GM23338 (cell line): ENCODE data around the gene UBASH3A. TPM values are rescaled to one million over a fixed set of nuclear protein-coding genes. Genes with fewer than 3 reads are reported as not detected.

Experiments
- ATAC-seq: fragments of 200-7000 bp; cut with Tn5 transposase; 3 replicates; pipeline ENCODE4 v1.9.1; 2020
- DNase-seq: peaks from one replicate; pipeline ENCODE4 v3.0.0-alpha.2; 2015; ENCODE audit warnings: low spot score
- H2AFZ ChIP-seq: fragments of 200-600 bp; sonication (generic); 2 replicates; pipeline ENCODE4 v1.8.0; 2016; ENCODE audit warnings: antibody characterized with exemption, mild to moderate bottlenecking, moderate library complexity
- H3F3A ChIP-seq: fragments of 200-600 bp; sonication (generic); replicated peaks from 2 replicates; pipeline ENCODE4 v1.8.0; 2017; ENCODE audit warnings: antibody characterized with exemption, mixed run types, low read depth
- H3K27ac ChIP-seq: fragments of 200-600 bp; sonication (generic); 2 replicates; pipeline ENCODE4 v1.6.1; 2016; ENCODE audit warnings: low read depth
- H3K27me3 ChIP-seq: fragments of 200-600 bp; sonication (generic); 2 replicates; pipeline ENCODE4 v1.8.0; 2016; ENCODE audit warnings: mild to moderate bottlenecking, mixed run types, moderate library complexity; ENCODE audit not compliant: insufficient read depth
- H3K36me3 ChIP-seq: fragments of 200-600 bp; sonication (generic); 2 replicates; pipeline ENCODE4 v1.8.0; 2016; ENCODE audit warnings: mild to moderate bottlenecking; ENCODE audit not compliant: insufficient read depth
- H3K4me1 ChIP-seq: fragments of 200-600 bp; sonication (generic); 2 replicates; pipeline ENCODE4 v1.8.0; 2016; ENCODE audit warnings: mild to moderate bottlenecking, moderate library complexity; ENCODE audit not compliant: insufficient read depth
- H3K4me2 ChIP-seq: fragments of 200-600 bp; sonication (generic); 2 replicates; pipeline ENCODE4 v1.7.1; 2017; ENCODE audit warnings: mixed run types
- H3K4me3 ChIP-seq: fragments of 200-600 bp; sonication (generic); 2 replicates; pipeline ENCODE4 v1.6.1; 2016; ENCODE audit warnings: mixed run types
- H3K79me2 ChIP-seq: fragments of 200-600 bp; sonication (generic); replicated peaks from 2 replicates; pipeline ENCODE4 v1.8.0; 2017; ENCODE audit warnings: mild to moderate bottlenecking; ENCODE audit not compliant: insufficient read depth
- H3K9me2 ChIP-seq: fragments of 200-600 bp; sonication (generic); 2 replicates; pipeline ENCODE4 v1.8.0; 2017; ENCODE audit not compliant: insufficient read depth
- H4K20me1 ChIP-seq: fragments of 200-600 bp; sonication (generic); replicated peaks from 2 replicates; pipeline ENCODE4 v1.8.0; 2017; ENCODE audit warnings: mild to moderate bottlenecking; ENCODE audit not compliant: insufficient read depth
- H3K27ac Mint-ChIP-seq: 2 replicates; pipeline ENCODE4 v1.8.0; 2020; ENCODE audit warnings: inconsistent platforms, mild to moderate bottlenecking, moderate library complexity, mixed read lengths
- H3K27me3 Mint-ChIP-seq: 3 replicates; pipeline ENCODE4 v1.8.0; 2022; ENCODE audit warnings: low read depth, mild to moderate bottlenecking, moderate library complexity, mixed read lengths, inconsistent platforms; ENCODE audit not compliant: insufficient read depth, poor library complexity
- H3K36me3 Mint-ChIP-seq: 3 replicates; pipeline ENCODE4 v1.8.0; 2021; ENCODE audit warnings: low read depth, mild to moderate bottlenecking, inconsistent platforms, moderate library complexity, mixed read lengths
- H3K4me1 Mint-ChIP-seq: 3 replicates; pipeline ENCODE4 v1.8.0; 2020; ENCODE audit warnings: mild to moderate bottlenecking, inconsistent platforms, mixed read lengths
- H3K4me3 Mint-ChIP-seq: 3 replicates; pipeline ENCODE4 v1.8.0; 2021; ENCODE audit warnings: moderate library complexity, mild to moderate bottlenecking, inconsistent platforms, mixed read lengths
- H3K9me3 Mint-ChIP-seq: 3 replicates; pipeline ENCODE4 v1.8.0; 2020; ENCODE audit warnings: moderate library complexity, mild to moderate bottlenecking, inconsistent platforms, mixed read lengths
- CREB1 ChIP-seq: fragments of 250-450 bp; sonication (Bioruptor Pico); IDR thresholded peaks from 2 replicates; pipeline ENCODE4 v1.5.0; 2020; ENCODE audit warnings: low read depth, mild to moderate bottlenecking, moderate library complexity
- EZH2 ChIP-seq: fragments of 200-600 bp; sonication (generic); IDR thresholded peaks from one replicate; pipeline ENCODE4 v1.8.0; 2017; ENCODE audit warnings: antibody characterized with exemption, mild to moderate bottlenecking, low read depth; ENCODE audit not compliant: unreplicated experiment
- EZH2phosphoT487 ChIP-seq: fragments of 200-600 bp; sonication (generic); IDR thresholded peaks from one replicate; pipeline ENCODE4 v1.8.1; 2018; ENCODE audit warnings: antibody characterized with exemption; ENCODE audit not compliant: unreplicated experiment
- JUNB ChIP-seq: IDR thresholded peaks from one replicate; pipeline ENCODE4 v1.6.1; 2016; ENCODE audit warnings: antibody characterized with exemption; ENCODE audit not compliant: unreplicated experiment
- NANOG ChIP-seq: IDR thresholded peaks from 2 replicates; pipeline ENCODE4 v1.6.1; 2016; ENCODE audit warnings: antibody characterized with exemption, borderline replicate concordance
- POLR2AphosphoS5 ChIP-seq: IDR thresholded peaks from 2 replicates; pipeline ENCODE4 v1.6.1; 2016; ENCODE audit warnings: antibody characterized with exemption, low read depth
- STAT1 ChIP-seq: IDR thresholded peaks from one replicate; pipeline ENCODE4 v1.6.1; 2016; ENCODE audit warnings: antibody characterized with exemption; ENCODE audit not compliant: unreplicated experiment
- ZNF114 ChIP-seq: fragments of 250-450 bp; sonication (Bioruptor Pico); IDR thresholded peaks from 2 replicates; pipeline ENCODE4 v1.5.0; 2020; ENCODE audit warnings: mild to moderate bottlenecking, moderate library complexity
- ZNF331 ChIP-seq: fragments of 250-450 bp; sonication (Bioruptor Pico); IDR thresholded peaks from 2 replicates; pipeline ENCODE4 v1.5.0; 2020; ENCODE audit warnings: low read depth, mild to moderate bottlenecking, moderate library complexity
- polyA plus RNA-seq: library from polyadenylated mRNA; unstranded; fragments of >200 nt; fragmentation: Nextera tagmentation; extraction: Ambion mirVana; gene quantifications from 2 replicates; pipeline ENCODE4 v1.2.1, GENCODE V29; 2016
- total RNA-seq: library from RNA; depleted of rRNA; stranded (reverse); fragments of >200 nt; shearing (Covaris generic); gene quantifications from 2 replicates; pipeline ENCODE4 v1.2.3, GENCODE V29; 2014
- TF ChIP-seq, protein P1 (sequence below): IDR thresholded peaks from one replicate; pipeline ENCODE4 v1.6.1; 2018; ENCODE audit warnings: antibody characterized with exemption; ENCODE audit not compliant: unreplicated experiment
- TF ChIP-seq, protein P2 (sequence below), 2 experiments: fragments of 200-600 bp in 1 of 2; sonication (generic) in 1 of 2; conservative IDR thresholded peaks; 2 replicates each; pipeline versions ENCODE4 v1.5.1 to v1.6.1; 2016 to 2017; ENCODE audit warnings: antibody characterized with exemption in 2 of 2, low read depth in 2 of 2, mild to moderate bottlenecking in 2 of 2, moderate library complexity in 1 of 2
- TF ChIP-seq, protein P3 (sequence below): IDR thresholded peaks from 2 replicates; pipeline ENCODE4 v1.6.1; 2016; ENCODE audit warnings: antibody characterized with exemption

The UBASH3A gene
- total and polyA plus RNA-seq, 2 experiments from 2014 or later = not detected

DNA sequence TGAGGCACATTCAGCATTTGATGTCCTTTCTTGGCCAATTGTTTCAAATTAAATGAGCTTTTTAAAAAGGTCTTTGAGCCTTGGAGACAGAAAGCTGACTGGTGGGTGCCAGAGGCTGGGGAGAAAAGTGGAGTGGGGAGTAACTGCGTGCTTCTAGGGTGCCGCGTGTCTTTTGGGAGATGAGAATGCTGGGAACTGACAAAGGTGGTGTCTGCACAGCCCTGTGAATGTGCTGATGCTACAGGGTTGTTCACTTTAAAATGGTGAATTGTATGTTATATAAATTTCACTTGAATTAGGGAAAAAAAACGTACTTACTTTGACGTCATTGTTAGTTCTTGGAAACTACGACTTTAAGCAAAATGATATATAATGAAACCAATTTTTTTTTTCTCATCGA, 29.2 kb upstream of the UBASH3A start (continued):
- TF ChIP-seq, protein P1, sequence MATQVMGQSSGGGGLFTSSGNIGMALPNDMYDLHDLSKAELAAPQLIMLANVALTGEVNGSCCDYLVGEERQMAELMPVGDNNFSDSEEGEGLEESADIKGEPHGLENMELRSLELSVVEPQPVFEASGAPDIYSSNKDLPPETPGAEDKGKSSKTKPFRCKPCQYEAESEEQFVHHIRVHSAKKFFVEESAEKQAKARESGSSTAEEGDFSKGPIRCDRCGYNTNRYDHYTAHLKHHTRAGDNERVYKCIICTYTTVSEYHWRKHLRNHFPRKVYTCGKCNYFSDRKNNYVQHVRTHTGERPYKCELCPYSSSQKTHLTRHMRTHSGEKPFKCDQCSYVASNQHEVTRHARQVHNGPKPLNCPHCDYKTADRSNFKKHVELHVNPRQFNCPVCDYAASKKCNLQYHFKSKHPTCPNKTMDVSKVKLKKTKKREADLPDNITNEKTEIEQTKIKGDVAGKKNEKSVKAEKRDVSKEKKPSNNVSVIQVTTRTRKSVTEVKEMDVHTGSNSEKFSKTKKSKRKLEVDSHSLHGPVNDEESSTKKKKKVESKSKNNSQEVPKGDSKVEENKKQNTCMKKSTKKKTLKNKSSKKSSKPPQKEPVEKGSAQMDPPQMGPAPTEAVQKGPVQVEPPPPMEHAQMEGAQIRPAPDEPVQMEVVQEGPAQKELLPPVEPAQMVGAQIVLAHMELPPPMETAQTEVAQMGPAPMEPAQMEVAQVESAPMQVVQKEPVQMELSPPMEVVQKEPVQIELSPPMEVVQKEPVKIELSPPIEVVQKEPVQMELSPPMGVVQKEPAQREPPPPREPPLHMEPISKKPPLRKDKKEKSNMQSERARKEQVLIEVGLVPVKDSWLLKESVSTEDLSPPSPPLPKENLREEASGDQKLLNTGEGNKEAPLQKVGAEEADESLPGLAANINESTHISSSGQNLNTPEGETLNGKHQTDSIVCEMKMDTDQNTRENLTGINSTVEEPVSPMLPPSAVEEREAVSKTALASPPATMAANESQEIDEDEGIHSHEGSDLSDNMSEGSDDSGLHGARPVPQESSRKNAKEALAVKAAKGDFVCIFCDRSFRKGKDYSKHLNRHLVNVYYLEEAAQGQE = no peak
- TF ChIP-seq STAT1 = no peak
- TF ChIP-seq CREB1 (CRISPR knock-in tag) = no peak
- TF ChIP-seq POLR2AphosphoS5 = no peak
- no peak for TF ChIP-seq JUNB
- no peak for TF ChIP-seq ZNF331 (CRISPR knock-in tag)
- TF ChIP-seq, protein P2, sequence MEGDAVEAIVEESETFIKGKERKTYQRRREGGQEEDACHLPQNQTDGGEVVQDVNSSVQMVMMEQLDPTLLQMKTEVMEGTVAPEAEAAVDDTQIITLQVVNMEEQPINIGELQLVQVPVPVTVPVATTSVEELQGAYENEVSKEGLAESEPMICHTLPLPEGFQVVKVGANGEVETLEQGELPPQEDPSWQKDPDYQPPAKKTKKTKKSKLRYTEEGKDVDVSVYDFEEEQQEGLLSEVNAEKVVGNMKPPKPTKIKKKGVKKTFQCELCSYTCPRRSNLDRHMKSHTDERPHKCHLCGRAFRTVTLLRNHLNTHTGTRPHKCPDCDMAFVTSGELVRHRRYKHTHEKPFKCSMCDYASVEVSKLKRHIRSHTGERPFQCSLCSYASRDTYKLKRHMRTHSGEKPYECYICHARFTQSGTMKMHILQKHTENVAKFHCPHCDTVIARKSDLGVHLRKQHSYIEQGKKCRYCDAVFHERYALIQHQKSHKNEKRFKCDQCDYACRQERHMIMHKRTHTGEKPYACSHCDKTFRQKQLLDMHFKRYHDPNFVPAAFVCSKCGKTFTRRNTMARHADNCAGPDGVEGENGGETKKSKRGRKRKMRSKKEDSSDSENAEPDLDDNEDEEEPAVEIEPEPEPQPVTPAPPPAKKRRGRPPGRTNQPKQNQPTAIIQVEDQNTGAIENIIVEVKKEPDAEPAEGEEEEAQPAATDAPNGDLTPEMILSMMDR (conservative IDR thresholded peaks at IDR 0.05; ENCODE audit: low read depth in 2 of 2) = no peak
- TF ChIP-seq, protein P3, sequence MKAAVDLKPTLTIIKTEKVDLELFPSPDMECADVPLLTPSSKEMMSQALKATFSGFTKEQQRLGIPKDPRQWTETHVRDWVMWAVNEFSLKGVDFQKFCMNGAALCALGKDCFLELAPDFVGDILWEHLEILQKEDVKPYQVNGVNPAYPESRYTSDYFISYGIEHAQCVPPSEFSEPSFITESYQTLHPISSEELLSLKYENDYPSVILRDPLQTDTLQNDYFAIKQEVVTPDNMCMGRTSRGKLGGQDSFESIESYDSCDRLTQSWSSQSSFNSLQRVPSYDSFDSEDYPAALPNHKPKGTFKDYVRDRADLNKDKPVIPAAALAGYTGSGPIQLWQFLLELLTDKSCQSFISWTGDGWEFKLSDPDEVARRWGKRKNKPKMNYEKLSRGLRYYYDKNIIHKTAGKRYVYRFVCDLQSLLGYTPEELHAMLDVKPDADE = no peak
- TF ChIP-seq ZNF114 (CRISPR knock-in tag) = no peak
- no peak for TF ChIP-seq NANOG

DNA sequence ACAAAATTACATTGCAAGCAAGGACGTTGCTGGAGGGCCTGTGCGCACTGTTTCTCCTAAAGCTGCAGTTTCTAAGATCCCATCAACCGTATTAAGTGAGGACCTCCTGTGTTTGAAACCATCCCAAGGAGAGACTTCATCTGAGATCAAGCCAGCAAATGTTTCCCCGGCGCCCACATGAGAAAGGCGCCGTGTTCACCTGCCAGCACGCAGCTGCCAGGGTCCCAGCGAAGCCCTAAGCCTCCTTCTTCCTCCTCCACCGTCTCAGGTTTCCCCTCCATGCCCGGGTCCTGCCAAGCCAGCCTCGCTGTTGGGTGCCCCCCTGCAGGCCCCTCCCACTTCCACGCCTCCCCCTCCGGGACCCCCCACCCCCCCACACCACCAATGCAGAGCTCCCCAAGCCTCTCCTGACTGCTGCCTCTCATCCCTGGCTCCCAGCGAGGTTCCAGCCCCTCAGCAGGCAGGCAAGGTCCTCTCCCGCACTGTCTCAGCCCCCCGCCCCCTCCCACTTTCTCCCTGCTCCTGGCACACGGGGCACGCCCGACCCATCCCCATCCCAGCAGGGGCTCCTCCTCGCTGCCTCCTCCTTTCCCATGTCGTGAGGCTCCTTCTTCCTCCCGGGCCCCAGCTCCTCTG, 28.7 kb upstream of the UBASH3A start:
- H3F3A ChIP-seq = no peaks in the 10 kb centered on the region
- ATAC-seq = peak; percentile 69
- TF ChIP-seq, protein P1 = no peak
- TF ChIP-seq ZNF331 (CRISPR knock-in tag) (no peak), EZH2phosphoT487 (no peak), EZH2 (no peak), STAT1 (no peak), NANOG (no peak), ZNF114 (CRISPR knock-in tag) (no peak)
- TF ChIP-seq, protein P2 (conservative IDR thresholded peaks at IDR 0.05; ENCODE audit: low read depth in 2 of 2) = no peak
- TF ChIP-seq, protein P3 = no peak

More for the DNA sequence above, 28.7 kb upstream of the UBASH3A start:
- no peaks in the 10 kb centered on the region for H3K9me2 ChIP-seq
- H3K4me1 Mint-ChIP-seq = peaks cover 2% of the 10 kb centered on the region; the same call in 1 of the 3 replicates
- H4K20me1 ChIP-seq = no peaks in the 10 kb centered on the region
- H3K4me3 ChIP-seq = no peak overlapping the region
- 0 out of 2 replicates have a peak overlapping the region, but pooled peaks have one; percentile 47 for H2AFZ ChIP-seq
- H3K27ac ChIP-seq = no peak overlapping the region
- H3K36me3 ChIP-seq = no peaks in the 10 kb centered on the region
- H3K27me3 ChIP-seq = no peaks in the 10 kb centered on the region
- no peak overlapping the region for H3K4me3 Mint-ChIP-seq
- DNase-seq = peak; percentile 30
- no peaks in the 10 kb centered on the region for H3K36me3 Mint-ChIP-seq
- no peak overlapping the region for H3K4me2 ChIP-seq
- H3K4me1 ChIP-seq = no peaks in the 10 kb centered on the region
- no peak overlapping the region for H3K27ac Mint-ChIP-seq
- peaks cover 3% of the 10 kb centered on the region for H3K27me3 Mint-ChIP-seq
- H3K79me2 ChIP-seq = no peaks in the 10 kb centered on the region
- no peaks in the 10 kb centered on the region for H3K9me3 Mint-ChIP-seq
